H1 (cell line): Measurements from ENCODE around the gene EEF1AKMT3. TPM values are rescaled to one million over a fixed set of nuclear protein-coding genes. Genes with fewer than 3 reads are reported as not detected.

ENCODE experiments used
- CTCF ChIA-PET: fragments of 300-600 bp; sonication (Branson Sonifier 250); formaldehyde crosslinking; loops from one replicate; lab custom pipeline; 2021; ENCODE audit not compliant: partially characterized antibody; lab: Charles Lee
- POLR2A ChIA-PET: fragments of 300-600 bp; sonication (Branson Sonifier 250); formaldehyde crosslinking; loops from one replicate; lab custom pipeline; 2021; ENCODE audit warnings: inconsistent platforms; ENCODE audit not compliant: partially characterized antibody; lab: Charles Lee
- DNase-seq, 2 experiments: peaks; one replicate each; pipeline versions ENCODE4 v3.0.0 to v3.0.0-alpha.2; 2010 to 2022; ENCODE audit warnings: low spot score in 2 of 2, low read depth in 1 of 2, mixed read lengths in 1 of 2
- FAIRE-seq: peaks from 2 replicates; lab custom pipeline; 2011; peaks lifted over from hg19 to GRCh38; lab: Jason Lieb, UNC
- H2AFZ ChIP-seq: 2 replicates; pipeline ENCODE4 v1.8.1; 2012; ENCODE audit warnings: low read length, inconsistent platforms
- H2AK5ac ChIP-seq: 2 replicates; pipeline ENCODE4 v1.6.1; 2013; ENCODE audit warnings: low read depth, low read length
- H2BK120ac ChIP-seq: replicated peaks from 2 replicates; pipeline ENCODE3; 2013; ENCODE audit warnings: low read depth, low read length, inconsistent platforms
- H2BK12ac ChIP-seq: 2 replicates; pipeline ENCODE4 v1.6.1; 2013; ENCODE audit warnings: low read depth, low read length
- H2BK15ac ChIP-seq: 2 replicates; pipeline ENCODE4 v1.6.1; 2013; ENCODE audit warnings: low read length
- H2BK20ac ChIP-seq: 2 replicates; pipeline ENCODE4 v1.6.1; 2013; ENCODE audit warnings: low read length
- H2BK5ac ChIP-seq: 2 replicates; pipeline ENCODE4 v1.6.1; 2013; ENCODE audit warnings: low read depth, low read length
- H3K14ac ChIP-seq: 2 replicates; pipeline ENCODE4 v1.6.1; 2013; ENCODE audit warnings: inconsistent platforms; ENCODE audit not compliant: insufficient read length
- H3K18ac ChIP-seq: 2 replicates; pipeline ENCODE4 v1.6.1; 2013; ENCODE audit warnings: low read length; ENCODE audit errors: extremely low read depth
- H3K23ac ChIP-seq: 2 replicates; pipeline ENCODE4 v1.6.1; 2013; ENCODE audit warnings: inconsistent platforms; ENCODE audit not compliant: insufficient read length
- H3K23me2 ChIP-seq: 2 replicates; pipeline ENCODE4 v1.6.1; 2013; ENCODE audit warnings: low read depth, low read length
- H3K27ac ChIP-seq: 2 replicates; pipeline ENCODE4 v1.6.1; 2011; ENCODE audit warnings: low read depth, low read length, inconsistent platforms
- H3K27me3 ChIP-seq, 4 experiments: replicated peaks in 1 of 4; 1 replicate in 1 of 4; 2 replicates in 3 of 4; pipeline versions ENCODE4 v1.6.1 to v1.8.1; 2011 to 2013; ENCODE audit warnings: low read length in 3 of 4, mild to moderate bottlenecking in 3 of 4, inconsistent platforms in 2 of 4, mixed read lengths in 2 of 4, moderate library complexity in 1 of 4; ENCODE audit not compliant: control insufficient read depth in 3 of 4, insufficient read depth in 3 of 4; ENCODE audit errors: extremely low read depth in 1 of 4
- H3K36me3 ChIP-seq, 4 experiments: 2 replicates each; pipeline versions ENCODE4 v1.6.1 to v1.8.1; 2011 to 2013; ENCODE audit warnings: mild to moderate bottlenecking in 4 of 4, low read length in 3 of 4, moderate library complexity in 2 of 4, control low read depth in 1 of 4, inconsistent platforms in 1 of 4; ENCODE audit not compliant: insufficient read depth in 4 of 4, control insufficient read depth in 2 of 4
- H3K4ac ChIP-seq: replicated peaks from 2 replicates; pipeline ENCODE3; 2013; ENCODE audit warnings: low read length, low read depth, mixed read lengths, inconsistent platforms; ENCODE audit not compliant: insufficient read length
- H3K4me1 ChIP-seq, 4 experiments: replicated peaks in 1 of 4; 1 replicate in 1 of 4; 2 replicates in 3 of 4; pipeline versions ENCODE4 v1.6.1 to v1.8.1; 2011 to 2013; ENCODE audit warnings: low read length in 3 of 4, inconsistent platforms in 2 of 4, mixed read lengths in 1 of 4; ENCODE audit not compliant: insufficient read depth in 4 of 4, control insufficient read depth in 3 of 4
- H3K4me2 ChIP-seq, 2 experiments: 2 replicates each; pipeline versions ENCODE4 v1.6.1 to v1.8.1; 2011 to 2013; ENCODE audit warnings: low read depth in 2 of 2, low read length in 2 of 2, control low read depth in 1 of 2, inconsistent platforms in 1 of 2, mild to moderate bottlenecking in 1 of 2; ENCODE audit not compliant: insufficient read depth in 1 of 2
- H3K4me3 ChIP-seq, 4 experiments: fragments of 200-600, 300-600 bp in 1 of 4; sonication (generic), shearing (Covaris generic), sonication (Bioruptor Twin) in 1 of 4; 2 replicates each; pipeline versions ENCODE4 v1.5.1 to v1.8.1; 2011 to 2016; ENCODE audit warnings: low read length in 4 of 4, low read depth in 3 of 4, control low read depth in 2 of 4, inconsistent platforms in 2 of 4, mild to moderate bottlenecking in 2 of 4, mixed read lengths in 1 of 4, moderate library complexity in 1 of 4; ENCODE audit not compliant: insufficient read depth in 2 of 4; ENCODE audit errors: extremely low read depth in 1 of 4
- H3K56ac ChIP-seq: replicated peaks from 2 replicates; pipeline ENCODE3; 2013; ENCODE audit warnings: low read depth, mild to moderate bottlenecking, mixed read lengths, low read length, inconsistent platforms; ENCODE audit not compliant: insufficient read length
- H3K79me1 ChIP-seq: 2 replicates; pipeline ENCODE4 v1.6.1; 2013; ENCODE audit warnings: low read depth, low read length, control low read depth
- H3K79me2 ChIP-seq, 2 experiments: 2 replicates each; pipeline versions ENCODE4 v1.6.1 to v1.8.1; 2012 to 2013; ENCODE audit warnings: low read length in 2 of 2, mild to moderate bottlenecking in 2 of 2, inconsistent platforms in 1 of 2; ENCODE audit not compliant: insufficient read depth in 2 of 2, control insufficient read depth in 1 of 2
- H3K9ac ChIP-seq, 4 experiments: replicated peaks in 1 of 4; 1 replicate in 1 of 4; 2 replicates in 3 of 4; pipeline versions ENCODE4 v1.6.1 to v1.8.1; 2011 to 2013; ENCODE audit warnings: low read depth in 3 of 4, low read length in 3 of 4, control low read depth in 2 of 4, mild to moderate bottlenecking in 2 of 4, moderate library complexity in 2 of 4, inconsistent platforms in 1 of 4; ENCODE audit errors: extremely low read depth in 1 of 4
- H3K9me3 ChIP-seq, 2 experiments: 2 replicates each; pipeline versions ENCODE4 v1.6.1 to v1.8.1; 2012 to 2013; ENCODE audit warnings: mild to moderate bottlenecking in 2 of 2, moderate library complexity in 2 of 2, control low read depth in 1 of 2, inconsistent platforms in 1 of 2, low read depth in 1 of 2, low read length in 1 of 2, mixed read lengths in 1 of 2; ENCODE audit not compliant: insufficient read depth in 2 of 2
- H4K20me1 ChIP-seq, 2 experiments: replicated peaks in 1 of 2; 2 replicates each; pipeline versions ENCODE3 to v1.8.1; 2011 to 2013; ENCODE audit warnings: inconsistent platforms in 2 of 2, low read length in 2 of 2, mild to moderate bottlenecking in 1 of 2; ENCODE audit not compliant: insufficient read depth in 2 of 2, control insufficient read depth in 1 of 2
- H4K5ac ChIP-seq: 2 replicates; pipeline ENCODE4 v1.6.1; 2013; ENCODE audit warnings: low read length, low read depth, mixed read lengths, inconsistent platforms; ENCODE audit not compliant: insufficient read length
- H4K8ac ChIP-seq: 2 replicates; pipeline ENCODE4 v1.8.0; 2013; ENCODE audit warnings: mild to moderate bottlenecking, moderate library complexity, low read length, inconsistent platforms; ENCODE audit not compliant: insufficient read depth; ENCODE audit errors: extremely low read depth
- H4K91ac ChIP-seq: replicated peaks from 2 replicates; pipeline ENCODE3; 2013; ENCODE audit warnings: low read length, mixed read lengths, inconsistent platforms; ENCODE audit not compliant: insufficient read length
- whole genome bisulfite sequencing, 2 experiments: shearing (Covaris generic) in 1 of 2; methylation state at CpG; one replicate each; pipeline versions ENCODE4 v1.1.6 to v1.1.7; 2013 to 2015; ENCODE audit warnings: low lambda C conversion rate in 2 of 2, mixed read lengths in 2 of 2, inconsistent platforms in 1 of 2, low coverage in 1 of 2, missing lambda C conversion rate in 1 of 2; ENCODE audit not compliant: insufficient replicate concordance in 2 of 2, insufficient coverage in 1 of 2, insufficient read length in 1 of 2; ENCODE audit errors: extremely low coverage in 1 of 2, missing lambda C conversion rate in 1 of 2; 5-methylcytosine and 5-hydroxymethylcytosine counted together
- polyA plus RNA-seq, 7 experiments: library from polyadenylated mRNA; depleted of rRNA in 3 of 7; stranded (reverse) in 5 of 7; unstranded in 2 of 7; fragments of >200 nt in 5 of 7; fragments of 200-250 nt in 2 of 7; gene quantifications; 1 replicate in 5 of 7; 2 replicates in 1 of 7; 4 replicates in 1 of 7; pipeline versions ENCODE4 v1.2.1 to v1.2.3, GENCODE V29; 2011 to 2013; ENCODE audit warnings: missing spikeins in 2 of 7, mixed read lengths in 2 of 7
- total RNA-seq: library from RNA; stranded (reverse); fragmentation: NEBNext Ultra II Directional; extraction: Animal tissue kit (Norgen Biotek cat#: 25700); gene quantifications from 2 replicates; pipeline ENCODE4 v1.2.1, GENCODE V29; 2021

EEF1AKMT3 gene
- total and polyA plus RNA-seq, 2 of the 8 experiments (the other 6 are each of a cell fraction or from before 2014, with no cell fraction given), result 3.1 to 4.4 TPM

DNA sequence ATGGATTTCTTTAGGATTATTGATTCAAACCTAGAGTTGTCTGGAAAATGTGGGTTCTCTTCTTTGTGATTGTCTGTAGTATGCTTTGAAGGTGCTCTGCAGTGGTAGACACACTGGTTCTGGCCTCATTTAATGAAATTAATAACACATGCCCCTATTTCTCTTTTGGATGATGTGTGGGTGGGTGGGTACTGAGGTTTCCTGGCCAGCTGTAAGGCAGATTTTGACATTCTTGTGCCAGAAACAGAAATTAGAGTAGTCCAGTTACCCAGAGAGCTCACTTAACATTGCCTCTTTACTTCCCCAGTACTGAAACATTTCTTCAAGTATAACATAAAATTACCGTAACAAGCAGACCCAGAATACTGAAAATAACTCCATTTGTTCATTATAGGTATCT, 24.6 kb downstream of the EEF1AKMT3 start:
- no peak overlapping the region for H2BK12ac ChIP-seq
- no peak overlapping the region for H3K9ac ChIP-seq
- no peak for FAIRE-seq
- no peaks in the 10 kb centered on the region for H3K27me3 ChIP-seq
- no peaks in the 10 kb centered on the region for H4K20me1 ChIP-seq
- no peaks in the 10 kb centered on the region for H3K79me2 ChIP-seq
- H3K79me1 ChIP-seq, result no peaks in the 10 kb centered on the region; the same call in 1 of the 2 replicates
- H3K23me2 ChIP-seq, result no peaks in the 10 kb centered on the region
- no peak overlapping the region for H2BK5ac ChIP-seq
- H3K27ac ChIP-seq, result no peak overlapping the region
- no peak overlapping the region for H3K4me2 ChIP-seq
- no peak for DNase-seq
- H4K91ac ChIP-seq, result no peak overlapping the region
- H3K4me3 ChIP-seq, result no peak overlapping the region
- no peak overlapping the region for H3K14ac ChIP-seq
- H3K4ac ChIP-seq, result no peak overlapping the region
- no peak overlapping the region for H2BK20ac ChIP-seq
- H3K36me3 ChIP-seq, result peaks cover 2 to 32% (median 17%) of the 10 kb centered on the region in 4 experiments; a peak in 7 of 8 replicates
- H2AFZ ChIP-seq, result no peak overlapping the region
- CTCF ChIA-PET, result interaction anchor here (1.1 kb wide), 2 partner anchors 10 to 14 kb away, joined by 3 to 4 read pairs; partner anchors contain the start of gene TSFM
- POLR2A ChIA-PET, result interaction anchor here (1.6 to 8.0 kb wide), 2 partner anchors 10 to 21 kb away, joined by 5 to 71 read pairs; partner anchors contain the start of gene AVIL
- no peaks in the 10 kb centered on the region for H3K4me1 ChIP-seq
- 96% methylated on average over 1 of the region's 1 CpG; no CpG with 5 or more reads in 1 of the 2 experiments for WGBS, 2 experiments
- H4K8ac ChIP-seq, result no peak overlapping the region
- no peak overlapping the region for H3K56ac ChIP-seq
- H3K18ac ChIP-seq, result no peak overlapping the region
- no peak overlapping the region for H3K23ac ChIP-seq
- no peak overlapping the region for H2BK120ac ChIP-seq
- no peaks in the 10 kb centered on the region for H3K9me3 ChIP-seq
- no peak overlapping the region for H4K5ac ChIP-seq
- H2BK15ac ChIP-seq, result no peak overlapping the region
- no peak overlapping the region for H2AK5ac ChIP-seq
